ENCODE measurements around the gene VSX2.
"Not testable (repeated sequence)": the region's sequence is repeated elsewhere in the genome, so short reads cannot be mapped to it uniquely, and the experiment has no call there.

Gene VSX2

GRCh38 chr14:74261288-74261687, 22.0 kb downstream of the VSX2 start:
- Mint-ChIP-seq H3K36me3 (ENCODE audit: low read depth) (no peaks in the 10 kb centered on the region), H3K4me3 (no peak overlapping the region), H3K9me3 (no peaks in the 10 kb centered on the region), H3K4me1 (ENCODE audit: low read depth) (peaks cover 6% of the 10 kb centered on the region), H3K27me3 (peaks cover 4% of the 10 kb centered on the region), H3K27ac (no peak overlapping the region)

GRCh38 chr14:74262076-74262475, 22.8 kb downstream of the VSX2 start:
- H3K27me3 Mint-ChIP-seq = peaks cover 4% of the 10 kb centered on the region
- no peaks in the 10 kb centered on the region for H3K36me3 Mint-ChIP-seq (ENCODE audit: low read depth)
- no peaks in the 10 kb centered on the region for H3K9me3 Mint-ChIP-seq

GRCh38 chr14:74263181-74263580, 23.9 kb downstream of the VSX2 start:
- no peak overlapping the region for H3K27ac Mint-ChIP-seq
- no peaks in the 10 kb centered on the region for H3K27me3 Mint-ChIP-seq
- no peaks in the 10 kb centered on the region for H3K9me3 Mint-ChIP-seq
- no peaks in the 10 kb centered on the region for H3K4me1 Mint-ChIP-seq (ENCODE audit: low read depth)
- H3K4me3 Mint-ChIP-seq = no peak overlapping the region
- no peaks in the 10 kb centered on the region for H3K36me3 Mint-ChIP-seq (ENCODE audit: low read depth)

More at GRCh38 chr14:74262076-74262475, 22.8 kb downstream of the VSX2 start:
- Mint-ChIP-seq H3K27ac (no peak overlapping the region), H3K4me3 (no peak overlapping the region), H3K4me1 (ENCODE audit: low read depth) (peaks cover 2% of the 10 kb centered on the region)

GRCh38 chr14:74263921-74264320, 24.7 kb downstream of the VSX2 start:
- no peak overlapping the region for H3K27ac Mint-ChIP-seq
- H3K4me1 Mint-ChIP-seq (ENCODE audit: low read depth) = no peaks in the 10 kb centered on the region
- H3K4me3 Mint-ChIP-seq = no peak overlapping the region
- H3K36me3 Mint-ChIP-seq (ENCODE audit: low read depth) = no peaks in the 10 kb centered on the region
- H3K9me3 Mint-ChIP-seq = no peaks in the 10 kb centered on the region
- no peaks in the 10 kb centered on the region for H3K27me3 Mint-ChIP-seq

GRCh38 chr14:74265301-74265965, 26.2 kb downstream of the VSX2 start:
- peaks cover 4% of the 10 kb centered on the region for H3K27me3 Mint-ChIP-seq
- H3K27ac Mint-ChIP-seq = no peak overlapping the region
- no peaks in the 10 kb centered on the region for H3K36me3 Mint-ChIP-seq (ENCODE audit: low read depth)
- no peaks in the 10 kb centered on the region for H3K4me1 Mint-ChIP-seq (ENCODE audit: low read depth)
- no peaks in the 10 kb centered on the region for H3K9me3 Mint-ChIP-seq
- no peak overlapping the region for H3K4me3 Mint-ChIP-seq

DNA sequence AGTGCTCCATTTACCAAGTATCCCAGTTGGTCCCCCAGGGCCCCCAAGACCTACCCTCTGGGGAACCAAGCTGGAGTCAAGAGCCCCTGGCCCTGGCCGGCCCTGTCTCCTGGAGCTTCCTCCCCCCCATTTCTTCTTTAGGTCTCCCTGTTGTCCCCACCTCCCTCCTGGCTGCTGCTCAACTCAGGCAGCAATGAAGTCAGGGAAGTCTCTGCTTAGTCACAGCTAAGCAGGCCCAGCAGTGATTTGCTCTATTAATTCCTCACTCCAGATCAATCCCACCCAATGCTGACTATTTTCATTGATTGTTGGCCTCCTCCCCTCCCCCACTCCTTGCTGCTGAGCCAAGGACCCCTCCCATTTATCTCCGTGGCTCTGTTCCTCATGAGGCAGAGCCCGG, 28.3 kb downstream of the VSX2 start:
- H3K27ac Mint-ChIP-seq = no peak overlapping the region
- no peak overlapping the region for H3K4me3 Mint-ChIP-seq
- no peaks in the 10 kb centered on the region for H3K36me3 Mint-ChIP-seq (ENCODE audit: low read depth)
- no peaks in the 10 kb centered on the region for H3K9me3 Mint-ChIP-seq
- H3K27me3 Mint-ChIP-seq = peaks cover 16% of the 10 kb centered on the region
- no peaks in the 10 kb centered on the region for H3K4me1 Mint-ChIP-seq (ENCODE audit: low read depth)

DNA sequence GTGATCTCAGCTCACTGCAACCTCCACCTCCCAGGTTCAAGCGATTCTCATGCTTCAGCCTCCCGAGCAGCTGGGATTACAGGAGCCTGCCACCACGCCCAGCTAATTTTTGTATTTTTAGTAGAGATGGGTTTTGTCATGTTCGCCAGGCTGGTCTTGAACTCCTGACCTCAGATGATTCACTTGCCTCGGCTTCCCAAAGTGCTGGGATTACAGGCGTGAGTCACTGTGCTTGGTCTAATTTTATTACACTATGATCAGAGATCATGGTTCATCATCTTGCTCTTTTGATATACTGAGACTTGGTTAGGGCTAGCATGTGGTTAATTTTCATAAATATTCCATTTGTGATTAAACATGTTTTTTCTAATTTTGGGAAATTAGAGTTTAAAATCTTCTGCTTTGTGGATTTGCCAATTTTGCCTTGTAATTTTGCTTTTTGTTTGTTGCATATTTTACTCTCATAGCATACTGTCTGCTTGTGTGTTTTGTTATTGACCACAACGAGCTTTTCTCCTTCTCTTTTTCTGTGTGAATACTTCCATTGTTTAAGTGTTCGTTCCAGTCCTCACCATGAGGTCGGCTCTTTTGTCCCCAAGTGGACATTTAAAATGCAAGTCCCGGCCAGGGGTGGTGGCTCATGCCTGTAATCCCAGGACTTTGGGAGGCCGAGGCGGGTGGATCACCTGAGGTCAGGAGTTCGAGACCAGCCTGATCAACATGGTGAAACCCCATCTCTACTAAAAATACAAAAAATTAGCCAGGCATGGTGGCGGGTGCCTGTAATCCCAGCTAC, 31.3 kb downstream of the VSX2 start:
- H3K36me3 Mint-ChIP-seq (ENCODE audit: low read depth); H3K4me3 Mint-ChIP-seq; H3K27ac Mint-ChIP-seq; H3K9me3 Mint-ChIP-seq; H3K4me1 Mint-ChIP-seq (ENCODE audit: low read depth): not testable (repeated sequence)
- H3K27me3 Mint-ChIP-seq = peaks cover 16% of the 10 kb centered on the region

- H3K9me3 Mint-ChIP-seq = no peaks in the 10 kb centered on the region
- H3K36me3 Mint-ChIP-seq (ENCODE audit: low read depth) = no peaks in the 10 kb centered on the region
- H3K4me1 Mint-ChIP-seq (ENCODE audit: low read depth) = peaks cover 6% of the 10 kb centered on the region
- H3K27me3 Mint-ChIP-seq = peaks cover 16% of the 10 kb centered on the region
- H3K4me3 Mint-ChIP-seq = no peak overlapping the region
- H3K27ac Mint-ChIP-seq = no peak overlapping the region
Measured at GRCh38 chr14:74271365-74271764, 32.1 kb downstream of the VSX2 start.

DNA sequence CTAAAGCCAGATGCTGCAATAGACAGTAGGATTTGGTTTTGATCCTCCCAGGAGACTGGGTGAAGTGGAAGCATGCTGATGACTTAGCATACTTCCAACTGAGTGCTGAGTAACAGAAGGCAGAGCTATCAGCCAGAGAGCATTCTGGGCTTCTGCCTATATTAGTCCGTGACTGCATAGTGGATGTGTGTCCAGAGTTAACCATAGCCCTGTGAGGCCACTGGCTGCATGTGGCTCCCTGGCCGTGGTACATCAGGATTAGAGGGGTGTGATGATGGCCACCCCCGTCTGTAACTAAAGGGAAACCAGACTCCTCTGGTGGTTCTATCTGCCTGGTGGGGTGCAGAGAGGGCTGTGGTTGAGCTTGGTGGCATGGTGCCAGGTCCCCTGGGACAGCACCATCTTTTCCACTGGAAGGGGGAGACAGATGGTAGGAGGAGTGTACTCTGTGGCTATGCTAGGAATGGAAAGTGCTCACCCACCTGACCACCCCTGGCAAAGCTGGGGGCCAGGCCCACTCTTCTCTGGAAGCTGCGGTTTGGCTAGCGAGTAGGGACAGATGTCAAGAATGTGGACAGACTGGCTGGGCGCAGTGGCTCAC, 36.1 kb downstream of the VSX2 start:
- Mint-ChIP-seq H3K27me3 (peaks cover 12% of the 10 kb centered on the region), H3K9me3 (peaks cover 3% of the 10 kb centered on the region), H3K27ac (no peak overlapping the region), H3K36me3 (ENCODE audit: low read depth) (peaks cover 4% of the 10 kb centered on the region), H3K4me1 (ENCODE audit: low read depth) (peaks cover 6% of the 10 kb centered on the region), H3K4me3 (no peak overlapping the region)

- Mint-ChIP-seq H3K27ac (no peak overlapping the region), H3K9me3 (peaks cover 3% of the 10 kb centered on the region)
Measured at GRCh38 chr14:74278080-74278479, 38.8 kb downstream of the VSX2 start.

DNA sequence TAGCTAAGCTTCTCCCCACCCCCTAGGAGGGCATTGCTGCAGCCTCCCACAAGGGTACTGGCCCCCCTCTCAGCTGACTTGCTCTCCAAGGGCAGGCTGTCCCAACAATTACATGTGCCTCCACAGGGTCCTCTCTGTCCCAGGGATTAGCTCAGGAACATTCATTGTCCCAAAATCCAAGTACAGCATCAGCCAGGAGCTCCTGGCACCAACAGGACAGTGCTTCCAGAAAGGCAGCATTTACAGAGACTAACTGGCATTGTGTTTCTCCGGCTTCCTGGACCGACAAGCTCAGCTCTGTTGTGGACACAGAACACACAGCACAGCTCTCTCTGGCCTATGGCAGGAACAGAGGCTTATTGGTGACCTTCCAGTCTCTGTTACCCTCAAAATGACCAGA, 41.8 kb downstream of the VSX2 start:
- Mint-ChIP-seq H3K36me3 (ENCODE audit: low read depth) (peaks cover 25% of the 10 kb centered on the region), H3K27ac (no peak overlapping the region), H3K4me3 (no peak overlapping the region), H3K9me3 (peaks cover 3% of the 10 kb centered on the region), H3K4me1 (ENCODE audit: low read depth) (no peaks in the 10 kb centered on the region), H3K27me3 (no peaks in the 10 kb centered on the region)

More at GRCh38 chr14:74278080-74278479, 38.8 kb downstream of the VSX2 start:
- H3K27me3 Mint-ChIP-seq = no peaks in the 10 kb centered on the region
- H3K36me3 Mint-ChIP-seq (ENCODE audit: low read depth) = peaks cover 9% of the 10 kb centered on the region
- no peak overlapping the region for H3K4me3 Mint-ChIP-seq
- peaks cover 6% of the 10 kb centered on the region for H3K4me1 Mint-ChIP-seq (ENCODE audit: low read depth)

DNA sequence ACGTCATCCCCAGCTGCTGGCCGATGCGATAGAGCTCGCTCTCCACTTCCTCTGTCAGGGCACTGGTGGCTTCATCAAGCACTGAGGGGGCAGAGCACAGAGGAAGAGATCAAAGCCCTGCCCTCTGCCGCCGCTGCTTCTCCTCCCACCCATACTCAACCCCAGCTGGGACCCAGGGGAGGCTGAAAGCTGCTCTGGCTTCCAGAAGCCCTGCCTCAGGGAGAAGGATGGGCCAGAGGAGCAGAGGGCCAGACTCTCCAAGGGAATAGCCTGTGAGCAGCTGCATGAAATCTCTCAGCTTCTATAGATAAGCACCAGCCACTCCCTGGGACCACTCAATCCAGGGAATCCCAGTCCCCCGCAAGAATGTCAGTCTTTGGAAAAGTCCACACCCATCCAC, 47.5 kb downstream of the VSX2 start:
- Mint-ChIP-seq H3K27ac (no peak overlapping the region), H3K4me3 (no peak overlapping the region), H3K36me3 (ENCODE audit: low read depth) (peaks cover 45% of the 10 kb centered on the region), H3K27me3 (no peaks in the 10 kb centered on the region), H3K4me1 (ENCODE audit: low read depth) (no peaks in the 10 kb centered on the region), H3K9me3 (no peaks in the 10 kb centered on the region)

DNA sequence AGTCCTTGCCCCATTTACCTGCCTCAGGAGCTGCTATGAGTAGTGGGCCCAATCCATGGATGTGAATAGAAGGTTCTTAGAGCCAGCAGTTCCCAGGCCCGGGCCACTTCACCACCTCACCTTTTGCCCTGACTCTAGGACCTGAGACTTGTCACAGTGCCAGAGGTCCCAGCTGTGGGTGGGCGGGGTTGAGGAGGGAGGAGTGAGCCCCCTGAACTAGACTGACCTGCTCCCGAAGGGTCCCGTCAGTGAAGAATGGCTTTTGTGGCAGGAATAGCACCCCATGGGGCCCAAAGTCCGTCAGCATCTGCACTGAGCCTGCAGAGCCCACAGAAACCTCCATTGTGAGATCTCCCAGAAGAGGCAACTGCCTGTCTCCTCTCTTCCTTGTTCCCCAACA, 50.6 kb downstream of the VSX2 start:
- Mint-ChIP-seq H3K36me3 (ENCODE audit: low read depth) (peaks cover 39% of the 10 kb centered on the region), H3K4me1 (ENCODE audit: low read depth) (no peaks in the 10 kb centered on the region), H3K4me3 (no peak overlapping the region), H3K27me3 (no peaks in the 10 kb centered on the region), H3K9me3 (no peaks in the 10 kb centered on the region), H3K27ac (no peak overlapping the region)

GRCh38 chr14:74290415-74290814, 51.2 kb downstream of the VSX2 start:
- no peak overlapping the region for H3K4me3 Mint-ChIP-seq
- H3K36me3 Mint-ChIP-seq (ENCODE audit: low read depth) = peaks cover 39% of the 10 kb centered on the region

GRCh38 chr14:74292061-74292460, 52.8 kb downstream of the VSX2 start:
- Mint-ChIP-seq H3K27me3 (no peaks in the 10 kb centered on the region), H3K9me3 (no peaks in the 10 kb centered on the region), H3K36me3 (ENCODE audit: low read depth) (peaks cover 30% of the 10 kb centered on the region), H3K4me1 (ENCODE audit: low read depth) (no peaks in the 10 kb centered on the region), H3K27ac (no peak overlapping the region), H3K4me3 (no peak overlapping the region)

More at GRCh38 chr14:74290415-74290814, 51.2 kb downstream of the VSX2 start:
- H3K9me3 Mint-ChIP-seq = no peaks in the 10 kb centered on the region
- no peaks in the 10 kb centered on the region for H3K27me3 Mint-ChIP-seq
- no peak overlapping the region for H3K27ac Mint-ChIP-seq
- H3K4me1 Mint-ChIP-seq (ENCODE audit: low read depth) = no peaks in the 10 kb centered on the region
